ENCODE results near the gene DGKZ.
A peak's percentile ranks its signal among the peaks of the same experiment; 100 is the strongest.
"Not testable (repeated sequence)": the region's sequence is repeated elsewhere in the genome, so short reads cannot be mapped to it uniquely, and the experiment has no call there.

The DGKZ gene

GRCh38 chr11:46375392-46376101 lies 28.3 kb downstream of the DGKZ start:
- no peaks in the 10 kb centered on the region for H3K9me3 ChIP-seq (ENCODE audit: control insufficient read depth, insufficient read depth, low read length)
- no peaks in the 10 kb centered on the region for H3K27me3 ChIP-seq (ENCODE audit: control insufficient read depth, insufficient read depth, low read length)
- DNase-seq (ENCODE audit: low read depth, low spot score): no peak
- WGBS (ENCODE audit: insufficient coverage, insufficient read length): no CpG with 5 or more reads among the region's 38 CpGs
- peaks cover 4% of the 10 kb centered on the region; the same call in 1 of the 2 replicates for H3K4me1 ChIP-seq (ENCODE audit: control insufficient read depth, insufficient read depth, low read length)
- peaks cover 34% of the 10 kb centered on the region for H3K36me3 ChIP-seq (ENCODE audit: control insufficient read depth, insufficient read depth, low read length)
- H3K27ac ChIP-seq (ENCODE audit: low read length): no peak overlapping the region
- H3K4me3 ChIP-seq (ENCODE audit: low read length): no peak overlapping the region

- Histone ChIP-seq H3K4me1 (ENCODE audit: control insufficient read depth, insufficient read depth, low read length) (peaks cover 4% of the 10 kb centered on the region; the same call in 1 of the 2 replicates), H3K9me3 (ENCODE audit: control insufficient read depth, insufficient read depth, low read length) (no peaks in the 10 kb centered on the region), H3K36me3 (ENCODE audit: control insufficient read depth, insufficient read depth, low read length) (peaks cover 31% of the 10 kb centered on the region), H3K27ac (ENCODE audit: low read length) (no peak overlapping the region), H3K4me3 (ENCODE audit: low read length) (no peak overlapping the region), H3K27me3 (ENCODE audit: control insufficient read depth, insufficient read depth, low read length) (no peaks in the 10 kb centered on the region)
- no peak for DNase-seq (ENCODE audit: low read depth, low spot score)
- WGBS (ENCODE audit: insufficient coverage, insufficient read length): no CpG with 5 or more reads among the region's 19 CpGs
These were observed 29.2 kb downstream of the DGKZ start for GRCh38 chr11:46376258-46377050.

GRCh38 chr11:46377290-46377689 lies 30.0 kb downstream of the DGKZ start:
- Histone ChIP-seq H3K27ac (ENCODE audit: low read length) (no peak overlapping the region), H3K36me3 (ENCODE audit: control insufficient read depth, insufficient read depth, low read length) (peaks cover 31% of the 10 kb centered on the region), H3K4me3 (ENCODE audit: low read length) (no peak overlapping the region), H3K27me3 (ENCODE audit: control insufficient read depth, insufficient read depth, low read length) (no peaks in the 10 kb centered on the region), H3K4me1 (ENCODE audit: control insufficient read depth, insufficient read depth, low read length) (peaks cover 4% of the 10 kb centered on the region; the same call in 1 of the 2 replicates), H3K9me3 (ENCODE audit: control insufficient read depth, insufficient read depth, low read length) (no peaks in the 10 kb centered on the region)
- no CpG with 5 or more reads among the region's 11 CpGs for WGBS (ENCODE audit: insufficient coverage, insufficient read length)
- DNase-seq (ENCODE audit: low read depth, low spot score): no peak

GRCh38 chr11:46377831-46378230 lies 30.6 kb downstream of the DGKZ start:
- Histone ChIP-seq H3K9me3 (ENCODE audit: control insufficient read depth, insufficient read depth, low read length) (no peaks in the 10 kb centered on the region), H3K27ac (ENCODE audit: low read length) (no peak overlapping the region), H3K27me3 (ENCODE audit: control insufficient read depth, insufficient read depth, low read length) (no peaks in the 10 kb centered on the region), H3K36me3 (ENCODE audit: control insufficient read depth, insufficient read depth, low read length) (peaks cover 28% of the 10 kb centered on the region), H3K4me1 (ENCODE audit: control insufficient read depth, insufficient read depth, low read length) (peaks cover 6% of the 10 kb centered on the region), H3K4me3 (ENCODE audit: low read length) (no peak overlapping the region)
- WGBS (ENCODE audit: insufficient coverage, insufficient read length): no CpG with 5 or more reads among the region's 5 CpGs
- no peak for DNase-seq (ENCODE audit: low read depth, low spot score)

GRCh38 chr11:46378296-46378695 lies 31.0 kb downstream of the DGKZ start:
- Histone ChIP-seq H3K9me3 (ENCODE audit: control insufficient read depth, insufficient read depth, low read length) (no peaks in the 10 kb centered on the region), H3K27me3 (ENCODE audit: control insufficient read depth, insufficient read depth, low read length) (no peaks in the 10 kb centered on the region), H3K36me3 (ENCODE audit: control insufficient read depth, insufficient read depth, low read length) (peaks cover 28% of the 10 kb centered on the region), H3K4me3 (ENCODE audit: low read length) (no peak overlapping the region), H3K4me1 (ENCODE audit: control insufficient read depth, insufficient read depth, low read length) (peaks cover 8% of the 10 kb centered on the region), H3K27ac (ENCODE audit: low read length) (no peak overlapping the region)
- no CpG with 5 or more reads among the region's 10 CpGs for WGBS (ENCODE audit: insufficient coverage, insufficient read length)
- no peak for DNase-seq (ENCODE audit: low read depth, low spot score)

GRCh38 chr11:46378811-46379481 lies 31.7 kb downstream of the DGKZ start:
- Histone ChIP-seq H3K36me3 (ENCODE audit: control insufficient read depth, insufficient read depth, low read length) (peaks cover 25% of the 10 kb centered on the region), H3K4me3 (ENCODE audit: low read length) (no peak overlapping the region), H3K27ac (ENCODE audit: low read length) (no peak overlapping the region), H3K4me1 (ENCODE audit: control insufficient read depth, insufficient read depth, low read length) (peaks cover 8% of the 10 kb centered on the region), H3K27me3 (ENCODE audit: control insufficient read depth, insufficient read depth, low read length) (no peaks in the 10 kb centered on the region), H3K9me3 (ENCODE audit: control insufficient read depth, insufficient read depth, low read length) (no peaks in the 10 kb centered on the region)
- WGBS (ENCODE audit: insufficient coverage, insufficient read length): no CpG with 5 or more reads among the region's 20 CpGs
- DNase-seq (ENCODE audit: low read depth, low spot score): no peak

GRCh38 chr11:46379482-46380293 lies 32.4 kb downstream of the DGKZ start:
- not testable (repeated sequence) for DNase-seq (ENCODE audit: low read depth, low spot score); H3K27ac ChIP-seq (ENCODE audit: low read length); H3K27me3 ChIP-seq (ENCODE audit: control insufficient read depth, insufficient read depth, low read length); H3K4me1 ChIP-seq (ENCODE audit: control insufficient read depth, insufficient read depth, low read length); H3K9me3 ChIP-seq (ENCODE audit: control insufficient read depth, insufficient read depth, low read length)
- Histone ChIP-seq H3K36me3 (ENCODE audit: control insufficient read depth, insufficient read depth, low read length) (peaks cover 22% of the 10 kb centered on the region), H3K4me3 (ENCODE audit: low read length) (peak overlapping the region; percentile 73; the same call in 1 of the 2 replicates)
- no CpG with 5 or more reads among the region's 36 CpGs for WGBS (ENCODE audit: insufficient coverage, insufficient read length)

GRCh38 chr11:46380340-46381047 lies 33.2 kb downstream of the DGKZ start:
- no peaks in the 10 kb centered on the region for H3K27me3 ChIP-seq (ENCODE audit: control insufficient read depth, insufficient read depth, low read length)
- WGBS (ENCODE audit: insufficient coverage, insufficient read length): no CpG with 5 or more reads among the region's 45 CpGs
- H3K27ac ChIP-seq (ENCODE audit: low read length): no peak overlapping the region
- peaks cover 8% of the 10 kb centered on the region for H3K4me1 ChIP-seq (ENCODE audit: control insufficient read depth, insufficient read depth, low read length)
- no peak for DNase-seq (ENCODE audit: low read depth, low spot score)
- H3K9me3 ChIP-seq (ENCODE audit: control insufficient read depth, insufficient read depth, low read length): no peaks in the 10 kb centered on the region
- peak overlapping the region; percentile 73; the same call in 1 of the 2 replicates for H3K4me3 ChIP-seq (ENCODE audit: low read length)
- H3K36me3 ChIP-seq (ENCODE audit: control insufficient read depth, insufficient read depth, low read length): peaks cover 14% of the 10 kb centered on the region

GRCh38 chr11:46381048-46381818 lies 34.0 kb downstream of the DGKZ start, which contains the start of gene MDK:
MDK (plus strand) TSS chr11:46381669; CDS start chr11:46382058, 389 bp downstream.
- H3K36me3 ChIP-seq (ENCODE audit: control insufficient read depth, insufficient read depth, low read length): peaks cover 8% of the 10 kb centered on the region
- H3K27me3 ChIP-seq (ENCODE audit: control insufficient read depth, insufficient read depth, low read length): no peaks in the 10 kb centered on the region
- H3K9me3 ChIP-seq (ENCODE audit: control insufficient read depth, insufficient read depth, low read length): no peaks in the 10 kb centered on the region
- H3K4me1 ChIP-seq (ENCODE audit: control insufficient read depth, insufficient read depth, low read length): peaks cover 8% of the 10 kb centered on the region
- no peak within 1 kb of the TSS for H3K27ac ChIP-seq (ENCODE audit: low read length)
- no CpG with 5 or more reads among the region's 96 CpGs for WGBS (ENCODE audit: insufficient coverage, insufficient read length)
- no peak for DNase-seq (ENCODE audit: low read depth, low spot score)
- peak within 1 kb of the TSS; percentile 73 for H3K4me3 ChIP-seq (ENCODE audit: low read length)
